WERI-Rb-1 (cell line): ENCODE results near the gene MT1A.

Source experiments
- DNase-seq: peaks from one replicate; pipeline ENCODE4 v3.0.0-alpha.2; 2020
- H3K27ac ChIP-seq: fragments of 250-450 bp; sonication (Bioruptor Pico); 2 replicates; pipeline ENCODE4 v1.5.1; 2020; ENCODE audit warnings: mild to moderate bottlenecking, moderate library complexity
- H3K27me3 ChIP-seq: fragments of 250-450 bp; sonication (Bioruptor Pico); 2 replicates; pipeline ENCODE4 v1.5.1; 2021; ENCODE audit warnings: mild to moderate bottlenecking, low read depth, moderate library complexity; ENCODE audit not compliant: insufficient read depth, severe bottlenecking
- H3K36me3 ChIP-seq: fragments of 250-450 bp; sonication (Bioruptor Pico); 2 replicates; pipeline ENCODE4 v1.5.1; 2020; ENCODE audit warnings: mild to moderate bottlenecking, moderate library complexity
- H3K4me3 ChIP-seq: 2 replicates; pipeline ENCODE4 v1.5.1; 2011; ENCODE audit warnings: low read depth, mild to moderate bottlenecking, control low read depth, low read length
- H3K9me3 ChIP-seq: fragments of 250-450 bp; sonication (Bioruptor Pico); 2 replicates; pipeline ENCODE4 v1.5.1; 2021; ENCODE audit warnings: mild to moderate bottlenecking, moderate library complexity; ENCODE audit not compliant: severe bottlenecking
- CTCF ChIP-seq: IDR thresholded peaks from 2 replicates; pipeline ENCODE4 v1.5.1; 2011; ENCODE audit warnings: low read depth, mild to moderate bottlenecking, control low read depth, inconsistent platforms, low read length

MT1A gene

GRCh38 chr16:56679818-56680217, 41.4 kb downstream of the MT1A start:
- DNase-seq = no peak

GRCh38 chr16:56681939-56682702, 43.7 kb downstream of the MT1A start, which contains the start of gene MT1X:
TSS of gene MT1X (plus strand) at chr16:56682470. CDS start at chr16:56682541, 71 bp downstream.
- DNase-seq = peak; percentile 88
- peak within 1 kb of the TSS; percentile 86 for H3K27ac ChIP-seq
- no peaks in the 10 kb centered on the region for H3K9me3 ChIP-seq
- H3K36me3 ChIP-seq = no peaks in the 10 kb centered on the region
- no peak for TF ChIP-seq CTCF
- H3K27me3 ChIP-seq = no peaks in the 10 kb centered on the region
- peak within 1 kb of the TSS; percentile 78 for H3K4me3 ChIP-seq

More at GRCh38 chr16:56679818-56680217, 41.4 kb downstream of the MT1A start:
- Histone ChIP-seq H3K4me3 (no peak overlapping the region), H3K36me3 (no peaks in the 10 kb centered on the region), H3K27ac (peak overlapping the region; percentile 72), H3K27me3 (no peaks in the 10 kb centered on the region), H3K9me3 (no peaks in the 10 kb centered on the region)
- TF ChIP-seq CTCF = no peak

GRCh38 chr16:56682703-56683397, 44.4 kb downstream of the MT1A start:
- H3K9me3 ChIP-seq = no peaks in the 10 kb centered on the region
- DNase-seq = no peak
- peak overlapping the region; percentile 78 for H3K4me3 ChIP-seq
- no peak for TF ChIP-seq CTCF
- H3K27ac ChIP-seq = peak overlapping the region; percentile 86
- no peaks in the 10 kb centered on the region for H3K27me3 ChIP-seq
- no peaks in the 10 kb centered on the region for H3K36me3 ChIP-seq

- no peak overlapping the region for H3K27ac ChIP-seq
- DNase-seq = no peak
- H3K4me3 ChIP-seq = peak overlapping the region; percentile 78
- no peaks in the 10 kb centered on the region for H3K36me3 ChIP-seq
- TF ChIP-seq CTCF = no peak
- no peaks in the 10 kb centered on the region for H3K27me3 ChIP-seq
- no peaks in the 10 kb centered on the region for H3K9me3 ChIP-seq
Observed at GRCh38 chr16:56683424-56684172, 45.1 kb downstream of the MT1A start.

- no peak for TF ChIP-seq CTCF
- Histone ChIP-seq H3K4me3 (no peak overlapping the region), H3K27ac (no peak overlapping the region)
Observed at GRCh38 chr16:56684256-56684925, 45.9 kb downstream of the MT1A start.

More at GRCh38 chr16:56684256-56684925, 45.9 kb downstream of the MT1A start:
- no peak for DNase-seq
- H3K27me3 ChIP-seq = no peaks in the 10 kb centered on the region
- no peaks in the 10 kb centered on the region for H3K9me3 ChIP-seq
- no peaks in the 10 kb centered on the region for H3K36me3 ChIP-seq
